Measurements from ENCODE around the gene RTL9. TPM values are rescaled to one million over a fixed set of nuclear protein-coding genes. Genes with fewer than 3 reads are reported as not detected.

Gene RTL9
- total and polyA plus RNA-seq, 2 experiments from 2014 or later: 0.20 to 0.97 TPM

- Histone ChIP-seq H3K9me2 (ENCODE audit: insufficient read depth) (no peaks in the 10 kb centered on the region), H3K36me3 (ENCODE audit: low read depth) (no peaks in the 10 kb centered on the region), H3K9ac (peak overlapping the region; percentile 98), H4K20me1 (ENCODE audit: insufficient read depth) (no peaks in the 10 kb centered on the region), H3K4me3 (peak overlapping the region; percentile 92), H3K4me1 (ENCODE audit: insufficient read depth) (peaks cover 21% of the 10 kb centered on the region), H2AFZ (peak overlapping the region; percentile 75), H3K9me3 (ENCODE audit: low read depth) (no peaks in the 10 kb centered on the region), H3K27me3 (replicated peaks; ENCODE audit: insufficient read depth) (no peaks in the 10 kb centered on the region), H3K4me2 (ENCODE audit: unreplicated experiment) (peak overlapping the region; percentile 68), H3K27ac (peak overlapping the region; percentile 79), H3F3A (ENCODE audit: insufficient read depth) (peaks cover 29% of the 10 kb centered on the region; the same call in 1 of the 2 replicates), H3K79me2 (ENCODE audit: insufficient read depth) (peaks cover 41% of the 10 kb centered on the region)
- in situ Hi-C loops (cut with MboI): no loop called here
- TF ChIP-seq EZH2 (IDR thresholded peaks at IDR 0.05; ENCODE audit: insufficient read depth, poor library complexity, severe bottlenecking) (no peak), EZH2phosphoT487 (IDR thresholded peaks at IDR 0.05; ENCODE audit: insufficient read depth, low read depth) (no peak)
- no peak for DNase-seq
- 0 to 3% methylated on average over 4 of the region's 4 CpGs for WGBS, 2 experiments (ENCODE audit: low coverage in 1 of 2, low lambda C conversion rate in 2 of 2, missing lambda C conversion rate in 2 of 2)
Observed at GRCh38 chrX:110318664-110318968, 40.0 kb upstream of the RTL9 start.

GRCh38 chrX:110320381-110320987, 38.2 kb upstream of the RTL9 start:
- H3K27me3 ChIP-seq (replicated peaks; ENCODE audit: insufficient read depth): no peaks in the 10 kb centered on the region
- H3K4me1 ChIP-seq (ENCODE audit: insufficient read depth): peaks cover 14% of the 10 kb centered on the region; the same call in 1 of the 2 replicates
- H3K4me3 ChIP-seq: no peak overlapping the region
- peaks cover 22% of the 10 kb centered on the region for H3K79me2 ChIP-seq (ENCODE audit: insufficient read depth)
- in situ Hi-C loops (cut with MboI): loop anchor here (10.0 kb wide), 1 partner anchor 156 kb away; no protein-coding TSS in a partner anchor
- H3K9me3 ChIP-seq (ENCODE audit: low read depth): no peaks in the 10 kb centered on the region
- no peaks in the 10 kb centered on the region for H4K20me1 ChIP-seq (ENCODE audit: insufficient read depth)
- WGBS, 2 experiments (ENCODE audit: low coverage in 1 of 2, low lambda C conversion rate in 2 of 2, missing lambda C conversion rate in 2 of 2): 77 to 82% methylated on average over 3 of the region's 3 CpGs
- TF ChIP-seq EZH2 (IDR thresholded peaks at IDR 0.05; ENCODE audit: insufficient read depth, poor library complexity, severe bottlenecking): no peak
- TF ChIP-seq EZH2phosphoT487 (IDR thresholded peaks at IDR 0.05; ENCODE audit: insufficient read depth, low read depth): no peak
- no peak overlapping the region for H3K4me2 ChIP-seq (ENCODE audit: unreplicated experiment)
- peaks cover 21% of the 10 kb centered on the region; the same call in 1 of the 2 replicates for H3F3A ChIP-seq (ENCODE audit: insufficient read depth)
- H3K9ac ChIP-seq: no peak overlapping the region
- no peak for DNase-seq
- H2AFZ ChIP-seq: no peak overlapping the region
- H3K27ac ChIP-seq: no peak overlapping the region
- no peaks in the 10 kb centered on the region for H3K36me3 ChIP-seq (ENCODE audit: low read depth)
- no peaks in the 10 kb centered on the region for H3K9me2 ChIP-seq (ENCODE audit: insufficient read depth)

- H3K4me3 ChIP-seq: no peak overlapping the region
- no peaks in the 10 kb centered on the region for H3K9me2 ChIP-seq (ENCODE audit: insufficient read depth)
- no peaks in the 10 kb centered on the region for H3K27me3 ChIP-seq (replicated peaks; ENCODE audit: insufficient read depth)
- peaks cover 11% of the 10 kb centered on the region; the same call in 1 of the 2 replicates for H3K4me1 ChIP-seq (ENCODE audit: insufficient read depth)
- H3K27ac ChIP-seq: no peak overlapping the region
- TF ChIP-seq EZH2phosphoT487 (IDR thresholded peaks at IDR 0.05; ENCODE audit: insufficient read depth, low read depth) (no peak), EZH2 (IDR thresholded peaks at IDR 0.05; ENCODE audit: insufficient read depth, poor library complexity, severe bottlenecking) (no peak)
- no peaks in the 10 kb centered on the region for H3K36me3 ChIP-seq (ENCODE audit: low read depth)
- H2AFZ ChIP-seq: no peak overlapping the region
- H3K9me3 ChIP-seq (ENCODE audit: low read depth): no peaks in the 10 kb centered on the region
- H3K9ac ChIP-seq: no peak overlapping the region
- in situ Hi-C loops (cut with MboI): loop anchor here (10.0 kb wide), 1 partner anchor 156 kb away; no protein-coding TSS in a partner anchor
- no peak overlapping the region for H3K4me2 ChIP-seq (ENCODE audit: unreplicated experiment)
- no peak for DNase-seq
- H3F3A ChIP-seq (ENCODE audit: insufficient read depth): peaks cover 19% of the 10 kb centered on the region; the same call in 1 of the 2 replicates
- no peaks in the 10 kb centered on the region for H4K20me1 ChIP-seq (ENCODE audit: insufficient read depth)
- H3K79me2 ChIP-seq (ENCODE audit: insufficient read depth): peaks cover 16% of the 10 kb centered on the region
Observed at GRCh38 chrX:110321081-110321480, 37.6 kb upstream of the RTL9 start.

GRCh38 chrX:110321670-110322069, 37.0 kb upstream of the RTL9 start:
- in situ Hi-C loops (cut with MboI): loop anchor here (10.0 kb wide), 1 partner anchor 157 kb away; no protein-coding TSS in a partner anchor
- Histone ChIP-seq H3K27me3 (replicated peaks; ENCODE audit: insufficient read depth) (no peaks in the 10 kb centered on the region), H3K9me2 (ENCODE audit: insufficient read depth) (no peaks in the 10 kb centered on the region), H2AFZ (no peak overlapping the region), H3K4me2 (ENCODE audit: unreplicated experiment) (no peak overlapping the region), H3K36me3 (ENCODE audit: low read depth) (no peaks in the 10 kb centered on the region), H3K4me3 (no peak overlapping the region), H3K27ac (no peak overlapping the region), H3F3A (ENCODE audit: insufficient read depth) (0 out of 2 replicates have a peak, but pooled peaks cover 13% of the 10 kb centered on the region), H3K4me1 (ENCODE audit: insufficient read depth) (peaks cover 11% of the 10 kb centered on the region; the same call in 1 of the 2 replicates), H3K9ac (no peak overlapping the region), H3K9me3 (ENCODE audit: low read depth) (no peaks in the 10 kb centered on the region), H4K20me1 (ENCODE audit: insufficient read depth) (no peaks in the 10 kb centered on the region), H3K79me2 (ENCODE audit: insufficient read depth) (peaks cover 10% of the 10 kb centered on the region)
- WGBS, 2 experiments (ENCODE audit: low coverage in 1 of 2, low lambda C conversion rate in 2 of 2, missing lambda C conversion rate in 2 of 2): 92 to 98% methylated on average over 3 of the region's 3 CpGs
- no peak for DNase-seq
- TF ChIP-seq EZH2phosphoT487 (IDR thresholded peaks at IDR 0.05; ENCODE audit: insufficient read depth, low read depth): no peak
- no peak for TF ChIP-seq EZH2 (IDR thresholded peaks at IDR 0.05; ENCODE audit: insufficient read depth, poor library complexity, severe bottlenecking)

Data from GM23248 (cell line).